Body of pancreas (tissue), 4 donors: ENCODE results near the gene SLC12A3.

Experiments used
- POLR2A ChIP-seq, 3 donors: fragments of 450-650 bp; IDR thresholded peaks; one replicate each; pipeline ENCODE4 v1.6.1; 2016; ENCODE audit warnings: antibody characterized with exemption in 3 of 3, mild to moderate bottlenecking in 2 of 3
- TF ChIP-seq, protein P1 (sequence below), 7 experiments: fragments of 450-650 bp in 4 of 7; fragments of 200-600 bp in 3 of 7; sonication (generic) in 3 of 7; IDR thresholded peaks; one replicate each; pipeline ENCODE4 v1.5.1; 2016 to 2019; ENCODE audit warnings: antibody characterized with exemption in 7 of 7

DNA sequence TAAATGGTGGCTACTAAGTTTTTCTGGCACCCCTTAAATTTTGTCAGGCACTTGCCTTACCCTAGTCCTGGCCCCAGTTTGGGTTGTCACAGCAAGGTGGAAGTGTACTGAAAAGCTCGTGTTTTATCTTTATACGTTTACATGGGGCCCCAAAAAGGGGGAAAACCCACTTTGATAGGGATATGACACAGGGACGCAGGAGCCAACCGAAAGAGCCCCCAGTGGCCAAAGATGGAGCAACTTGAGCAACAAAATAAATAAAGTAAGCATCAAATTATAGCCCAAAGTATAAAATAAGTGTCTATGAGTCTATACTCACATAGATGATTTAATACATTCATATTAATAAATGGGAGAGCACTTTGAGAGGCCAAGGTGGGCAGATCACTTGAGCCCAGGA, 91.7 kb downstream of the SLC12A3 start:
- TF ChIP-seq, protein P1, sequence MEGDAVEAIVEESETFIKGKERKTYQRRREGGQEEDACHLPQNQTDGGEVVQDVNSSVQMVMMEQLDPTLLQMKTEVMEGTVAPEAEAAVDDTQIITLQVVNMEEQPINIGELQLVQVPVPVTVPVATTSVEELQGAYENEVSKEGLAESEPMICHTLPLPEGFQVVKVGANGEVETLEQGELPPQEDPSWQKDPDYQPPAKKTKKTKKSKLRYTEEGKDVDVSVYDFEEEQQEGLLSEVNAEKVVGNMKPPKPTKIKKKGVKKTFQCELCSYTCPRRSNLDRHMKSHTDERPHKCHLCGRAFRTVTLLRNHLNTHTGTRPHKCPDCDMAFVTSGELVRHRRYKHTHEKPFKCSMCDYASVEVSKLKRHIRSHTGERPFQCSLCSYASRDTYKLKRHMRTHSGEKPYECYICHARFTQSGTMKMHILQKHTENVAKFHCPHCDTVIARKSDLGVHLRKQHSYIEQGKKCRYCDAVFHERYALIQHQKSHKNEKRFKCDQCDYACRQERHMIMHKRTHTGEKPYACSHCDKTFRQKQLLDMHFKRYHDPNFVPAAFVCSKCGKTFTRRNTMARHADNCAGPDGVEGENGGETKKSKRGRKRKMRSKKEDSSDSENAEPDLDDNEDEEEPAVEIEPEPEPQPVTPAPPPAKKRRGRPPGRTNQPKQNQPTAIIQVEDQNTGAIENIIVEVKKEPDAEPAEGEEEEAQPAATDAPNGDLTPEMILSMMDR (IDR thresholded peaks at IDR 0.05), result no peak
- TF ChIP-seq POLR2A (IDR thresholded peaks at IDR 0.05), result no peak
